Rectal smooth muscle tissue (tissue), 1 donor: Measurements from ENCODE around the gene NEMP2.

Source experiments
- H3K27ac ChIP-seq: one replicate; pipeline ENCODE4 v1.7.0; 2013; ENCODE audit warnings: low read depth, low read length, inconsistent platforms
- H3K27me3 ChIP-seq: one replicate; pipeline ENCODE4 v1.7.0; 2013; ENCODE audit warnings: low read length; ENCODE audit not compliant: control insufficient read depth, insufficient read depth
- H3K36me3 ChIP-seq: one replicate; pipeline ENCODE4 v1.7.0; 2013; ENCODE audit warnings: low read length; ENCODE audit not compliant: control insufficient read depth, insufficient read depth
- H3K4me1 ChIP-seq: one replicate; pipeline ENCODE4 v1.7.0; 2013; ENCODE audit warnings: low read length; ENCODE audit not compliant: control insufficient read depth, insufficient read depth
- H3K4me3 ChIP-seq: one replicate; pipeline ENCODE4 v1.7.0; 2013; ENCODE audit warnings: low read length
- H3K9ac ChIP-seq: one replicate; pipeline ENCODE4 v1.7.0; 2013; ENCODE audit warnings: low read length

The NEMP2 gene

DNA sequence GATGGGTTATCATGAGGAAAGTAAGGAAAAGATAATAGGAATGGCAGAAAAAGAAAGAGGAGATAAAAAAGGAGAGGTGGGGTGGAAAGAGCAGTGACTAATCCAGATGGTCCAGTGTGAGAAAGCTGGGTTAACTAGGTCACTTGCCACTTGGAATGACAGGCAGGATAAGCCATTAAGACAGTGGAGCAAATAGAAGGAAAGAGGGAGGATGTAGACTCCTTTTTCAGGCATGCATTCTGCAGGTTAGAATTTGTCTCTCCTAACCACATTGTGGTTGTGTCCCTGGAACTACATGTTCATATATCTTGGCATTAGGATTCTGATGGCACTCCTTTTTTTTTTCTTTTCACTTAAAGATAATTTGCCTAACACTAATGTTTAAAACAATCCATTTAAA is 13.4 kb upstream of the NEMP2 start:
- H3K27me3 ChIP-seq: no peaks in the 10 kb centered on the region
- no peak overlapping the region for H3K27ac ChIP-seq

DNA sequence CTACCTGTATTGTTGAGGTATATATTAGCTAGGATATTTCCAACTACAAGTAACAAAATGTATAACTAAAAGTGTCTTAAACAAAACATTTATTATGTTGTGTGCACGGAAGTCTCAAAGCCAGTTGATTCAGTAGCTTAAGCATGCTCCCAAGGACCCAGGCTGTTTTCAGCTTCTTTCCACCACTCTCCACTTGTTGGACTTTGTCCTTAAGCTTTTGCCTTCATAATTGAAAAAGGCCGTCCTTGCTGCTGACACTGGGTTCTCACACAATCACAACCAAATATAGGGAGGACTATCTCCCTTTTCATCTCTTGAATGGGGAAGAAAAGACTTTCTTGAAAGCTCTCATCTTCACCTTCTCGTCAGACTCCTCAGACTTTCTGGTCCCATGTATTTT is 12.2 kb upstream of the NEMP2 start:
- H3K9ac ChIP-seq: no peak overlapping the region
- H3K27ac ChIP-seq: no peak overlapping the region
- H3K4me1 ChIP-seq: peaks cover 2% of the 10 kb centered on the region
- H3K4me3 ChIP-seq: no peak overlapping the region
- no peaks in the 10 kb centered on the region for H3K27me3 ChIP-seq
- H3K36me3 ChIP-seq: no peaks in the 10 kb centered on the region

More for the DNA sequence above, 13.4 kb upstream of the NEMP2 start:
- H3K4me1 ChIP-seq: peaks cover 2% of the 10 kb centered on the region
- H3K4me3 ChIP-seq: no peak overlapping the region
- H3K36me3 ChIP-seq: no peaks in the 10 kb centered on the region
- H3K9ac ChIP-seq: no peak overlapping the region

DNA sequence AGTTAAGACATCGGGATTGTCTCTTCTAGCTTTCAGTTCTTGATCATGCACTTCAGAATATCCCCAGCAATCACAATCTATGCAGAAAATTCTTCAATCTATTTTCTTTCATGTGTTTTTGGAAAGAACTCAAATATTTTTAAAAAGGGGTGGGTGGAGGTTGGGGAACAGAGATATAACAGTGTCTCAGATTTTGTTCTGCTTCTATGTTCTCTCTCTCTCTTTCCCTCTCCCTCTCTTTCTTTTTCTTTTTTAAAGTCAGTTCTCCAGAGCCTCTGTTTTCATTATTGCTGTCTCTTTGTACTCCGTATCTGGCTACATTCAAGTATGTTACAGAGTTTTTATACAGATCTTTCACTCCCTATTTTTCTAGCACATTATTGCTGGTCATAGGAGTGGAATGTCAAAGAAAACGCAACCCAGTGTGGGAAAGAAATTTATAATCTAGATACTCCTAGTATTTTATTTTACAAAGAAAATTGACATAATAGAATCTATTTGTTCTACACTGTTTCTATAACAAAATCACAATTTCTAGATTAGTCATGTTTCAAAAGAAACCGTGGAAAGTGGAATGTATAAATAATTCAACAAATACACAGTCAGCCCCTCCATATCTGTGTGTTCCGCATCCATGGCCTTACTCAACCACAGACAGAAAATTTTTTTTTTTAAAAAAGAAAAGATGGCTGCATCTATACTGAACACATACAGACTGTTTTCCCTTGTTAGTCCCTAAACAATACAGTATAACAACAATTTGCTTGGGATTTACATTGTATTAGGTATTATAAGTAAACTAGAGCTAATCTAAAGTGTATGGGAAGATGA is 11.2 kb upstream of the NEMP2 start:
- peaks cover 2% of the 10 kb centered on the region for H3K4me1 ChIP-seq
- peak overlapping the region; percentile 22 for H3K27ac ChIP-seq
- H3K36me3 ChIP-seq: no peaks in the 10 kb centered on the region
- H3K27me3 ChIP-seq: no peaks in the 10 kb centered on the region
- no peak overlapping the region for H3K9ac ChIP-seq
- peak overlapping the region; percentile 30 for H3K4me3 ChIP-seq

DNA sequence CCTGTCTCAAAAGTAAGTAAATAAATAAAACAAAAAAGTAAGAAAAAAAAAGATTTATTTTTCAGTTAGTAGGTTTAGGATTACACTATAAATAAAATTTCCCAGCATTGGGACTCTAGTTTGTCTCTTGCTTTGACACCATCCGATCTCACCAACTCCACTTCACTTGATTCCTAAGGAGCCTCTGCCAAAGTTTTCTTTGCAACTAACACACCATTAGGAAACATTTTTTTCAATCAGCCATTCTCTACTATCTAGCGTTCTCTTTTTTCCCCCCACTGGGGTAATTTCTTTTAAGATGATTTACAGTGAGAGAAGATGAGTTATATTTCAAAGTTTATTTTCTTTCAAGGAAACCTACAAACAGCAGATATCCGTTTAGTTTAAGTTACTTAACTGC is 10.6 kb upstream of the NEMP2 start:
- peak overlapping the region; percentile 22 for H3K27ac ChIP-seq
- no peaks in the 10 kb centered on the region for H3K27me3 ChIP-seq
- peaks cover 2% of the 10 kb centered on the region for H3K4me1 ChIP-seq
- H3K4me3 ChIP-seq: peak overlapping the region; percentile 30
- no peaks in the 10 kb centered on the region for H3K36me3 ChIP-seq
- H3K9ac ChIP-seq: no peak overlapping the region

DNA sequence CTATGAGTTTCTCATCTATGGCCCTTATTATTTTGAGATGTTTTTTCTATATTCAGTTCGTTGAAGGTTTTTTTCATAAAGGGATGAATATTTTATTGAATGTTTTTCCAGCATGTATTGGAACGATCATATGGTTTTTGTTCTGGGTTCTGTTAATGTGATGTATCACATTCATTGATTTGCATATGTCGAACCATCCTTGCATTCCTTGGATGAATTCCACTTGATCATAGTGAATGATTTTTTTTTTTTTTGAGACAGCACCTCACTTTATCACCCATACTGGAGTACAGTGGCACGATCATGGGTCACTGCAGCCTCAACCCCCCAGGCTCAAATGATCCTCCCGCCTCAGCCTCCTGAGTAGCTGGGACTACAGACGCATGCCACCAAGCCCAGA is 5.5 kb upstream of the NEMP2 start:
- Histone ChIP-seq H3K36me3 (no peaks in the 10 kb centered on the region), H3K9ac (no peak overlapping the region), H3K4me3 (no peak overlapping the region), H3K4me1 (peaks cover 5% of the 10 kb centered on the region), H3K27me3 (no peaks in the 10 kb centered on the region), H3K27ac (no peak overlapping the region)

DNA sequence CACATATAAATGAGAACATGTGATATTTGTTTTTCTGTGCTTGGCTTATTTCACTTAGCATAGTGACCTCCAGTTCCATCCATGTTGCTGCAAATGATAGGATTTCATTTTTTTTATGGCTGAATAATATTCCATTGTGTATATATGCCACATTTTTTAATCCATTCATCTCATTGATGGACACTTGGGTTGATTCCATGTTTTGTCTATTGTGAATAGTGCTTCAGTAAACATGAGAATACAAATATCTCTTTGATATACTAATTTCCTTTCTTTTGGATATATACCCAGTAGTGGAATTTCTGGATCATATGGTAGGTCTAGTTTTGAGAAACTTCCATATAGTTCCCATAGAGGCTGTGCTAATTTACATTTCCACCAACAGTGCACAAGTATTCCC is 3.7 kb upstream of the NEMP2 start:
- Histone ChIP-seq H3K4me1 (peaks cover 11% of the 10 kb centered on the region), H3K4me3 (no peak overlapping the region), H3K36me3 (no peaks in the 10 kb centered on the region), H3K27ac (no peak overlapping the region), H3K9ac (no peak overlapping the region), H3K27me3 (no peaks in the 10 kb centered on the region)

DNA sequence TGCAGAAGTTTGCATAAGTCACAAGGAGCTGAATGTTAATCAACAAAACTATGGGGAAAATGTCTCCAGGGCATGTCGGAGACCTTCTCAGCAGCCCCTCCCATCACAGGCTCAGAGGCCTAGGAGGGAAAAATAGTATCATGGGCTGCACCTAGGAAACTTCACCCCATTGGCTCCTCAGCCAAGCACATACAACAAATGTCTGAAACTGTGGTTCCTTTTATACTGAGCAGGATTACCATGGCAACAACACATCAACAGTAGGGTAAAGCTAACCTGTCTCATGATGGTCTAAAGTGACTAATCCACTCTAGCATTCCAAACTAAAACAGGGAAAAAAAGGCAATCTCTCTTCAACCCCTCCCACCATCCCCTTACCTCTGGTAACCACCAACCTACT is 3.2 kb upstream of the NEMP2 start:
- no peak overlapping the region for H3K27ac ChIP-seq
- H3K9ac ChIP-seq: no peak overlapping the region
- H3K4me3 ChIP-seq: no peak overlapping the region
- no peaks in the 10 kb centered on the region for H3K27me3 ChIP-seq
- no peaks in the 10 kb centered on the region for H3K36me3 ChIP-seq
- H3K4me1 ChIP-seq: peaks cover 12% of the 10 kb centered on the region

DNA sequence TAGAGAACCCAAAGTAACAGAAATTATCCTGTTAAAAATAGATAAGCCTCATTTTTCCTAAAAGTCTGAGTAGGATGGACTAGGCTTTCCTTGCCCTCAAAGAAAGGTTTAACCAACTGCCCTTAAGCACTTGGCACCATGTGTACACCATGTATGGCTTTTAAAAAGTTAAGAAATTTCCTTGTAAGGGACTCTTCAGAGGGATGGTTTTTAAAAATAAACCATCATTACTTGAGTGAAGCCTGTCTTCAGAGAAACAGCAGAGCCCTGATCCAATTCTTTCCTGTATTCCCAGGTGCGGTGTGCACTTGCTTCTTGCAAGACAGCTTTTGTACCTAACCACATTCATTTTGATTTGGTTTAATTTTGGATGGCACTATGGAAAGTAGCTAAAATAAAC is 1.1 kb upstream of the NEMP2 start:
- peak overlapping the region; percentile 92 for H3K4me3 ChIP-seq
- H3K4me1 ChIP-seq: peaks cover 12% of the 10 kb centered on the region
- no peaks in the 10 kb centered on the region for H3K27me3 ChIP-seq
- no peak overlapping the region for H3K9ac ChIP-seq
- no peaks in the 10 kb centered on the region for H3K36me3 ChIP-seq
- H3K27ac ChIP-seq: peak overlapping the region; percentile 99

DNA sequence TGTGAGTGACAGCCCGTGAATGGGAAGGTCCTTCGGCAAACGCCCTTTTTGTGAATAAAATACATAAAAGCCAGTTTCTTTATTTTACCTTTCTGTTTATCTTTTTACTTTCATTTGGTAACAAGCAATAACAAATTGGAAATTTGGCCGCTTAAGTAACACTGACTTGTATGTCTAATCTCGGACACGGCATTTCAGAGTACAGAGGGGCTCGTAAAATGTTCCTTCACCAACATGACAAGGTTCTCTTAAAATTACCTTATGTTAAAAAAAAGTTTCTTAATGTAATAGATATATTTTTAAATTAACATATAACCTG is 558 bp upstream of the NEMP2 start:
- peak overlapping the region; percentile 92 for H3K4me3 ChIP-seq
- H3K27me3 ChIP-seq: no peaks in the 10 kb centered on the region
- H3K27ac ChIP-seq: peak overlapping the region; percentile 99
- H3K9ac ChIP-seq: peak overlapping the region; percentile 85
- no peaks in the 10 kb centered on the region for H3K36me3 ChIP-seq
- H3K4me1 ChIP-seq: peaks cover 12% of the 10 kb centered on the region

DNA sequence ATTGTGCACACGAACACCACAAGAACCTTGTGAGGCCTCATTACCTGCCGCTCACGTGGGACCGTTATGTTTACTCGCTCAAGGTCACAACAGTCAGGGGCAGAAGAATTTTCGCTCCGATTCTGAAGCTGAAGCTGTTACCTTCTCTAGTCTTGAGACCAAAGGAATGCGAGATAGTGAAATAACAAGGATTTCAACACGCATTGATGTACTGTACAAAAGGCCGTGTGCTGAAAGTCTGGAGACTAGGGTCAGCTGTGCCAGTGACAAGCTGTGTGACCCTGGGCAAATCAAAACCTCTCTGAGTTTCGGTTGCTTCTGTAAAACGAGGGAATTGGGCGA is 583 bp downstream of the NEMP2 start:
- Histone ChIP-seq H3K4me3 (peak overlapping the region; percentile 92), H3K4me1 (peaks cover 12% of the 10 kb centered on the region), H3K27me3 (no peaks in the 10 kb centered on the region), H3K36me3 (no peaks in the 10 kb centered on the region), H3K27ac (peak overlapping the region; percentile 99), H3K9ac (peak overlapping the region; percentile 88)

DNA sequence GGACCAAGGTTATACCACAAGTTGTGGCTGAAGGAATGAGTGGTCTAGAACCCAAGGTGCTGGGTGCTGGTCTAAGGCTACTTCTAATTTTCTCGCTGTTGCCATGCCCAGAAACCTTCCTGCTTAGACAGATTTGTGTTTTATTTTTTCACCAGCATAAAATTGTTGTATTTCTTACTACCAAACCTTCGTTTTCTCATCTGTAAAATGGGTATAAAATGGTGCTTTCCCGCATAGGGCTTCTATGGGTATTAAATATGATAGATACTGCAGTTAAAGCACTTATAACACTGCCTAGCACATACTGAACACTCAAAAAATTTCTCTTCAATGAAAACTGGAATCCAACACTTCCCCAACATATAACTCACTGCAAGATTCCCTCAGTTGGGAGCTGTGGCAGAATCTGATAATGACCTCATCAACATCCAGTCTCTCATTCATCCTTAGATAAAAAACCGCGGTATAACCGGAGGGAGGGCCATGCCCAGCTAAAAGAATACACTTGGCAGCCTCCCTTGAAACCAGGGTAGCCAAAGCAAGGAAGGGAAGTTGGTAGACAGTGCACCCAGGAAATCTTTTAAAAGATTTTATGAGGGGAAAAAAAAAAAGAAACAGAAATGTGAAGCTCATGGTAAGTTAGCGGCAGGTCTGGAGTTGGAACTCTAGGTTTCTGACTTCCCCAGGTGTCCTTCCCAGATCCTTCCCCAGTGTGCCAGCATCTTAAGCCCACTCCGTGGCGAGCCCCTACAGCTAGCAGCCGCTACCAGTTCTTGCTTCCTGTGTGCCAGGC is 1.2 kb downstream of the NEMP2 start:
- H3K9ac ChIP-seq: peak overlapping the region; percentile 88
- peak overlapping the region; percentile 92 for H3K4me3 ChIP-seq
- H3K4me1 ChIP-seq: peaks cover 12% of the 10 kb centered on the region
- H3K27ac ChIP-seq: peak overlapping the region; percentile 99
- no peaks in the 10 kb centered on the region for H3K27me3 ChIP-seq
- H3K36me3 ChIP-seq: no peaks in the 10 kb centered on the region

DNA sequence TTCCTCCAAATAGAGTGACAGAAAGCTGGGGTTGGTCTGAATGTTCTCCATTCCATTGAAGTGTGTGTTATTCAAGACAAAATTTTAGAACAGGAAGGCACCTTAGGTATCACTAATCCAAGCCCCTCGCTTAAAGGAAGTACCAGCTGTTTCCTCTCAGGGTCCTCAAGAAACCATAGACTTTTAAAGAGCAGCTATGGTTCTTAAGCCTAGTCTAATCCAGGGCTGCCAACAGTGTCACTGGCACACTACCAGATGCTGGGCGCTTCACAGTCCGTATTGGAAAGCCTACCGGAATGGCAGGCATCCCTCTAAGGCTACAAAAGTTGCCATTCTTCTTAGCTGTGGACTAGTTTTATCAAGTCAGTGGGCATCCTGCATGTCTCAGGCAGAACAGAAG is 1.9 kb downstream of the NEMP2 start:
- H3K4me1 ChIP-seq: peaks cover 12% of the 10 kb centered on the region
- H3K36me3 ChIP-seq: no peaks in the 10 kb centered on the region
- no peak overlapping the region for H3K9ac ChIP-seq
- no peak overlapping the region for H3K27ac ChIP-seq
- H3K27me3 ChIP-seq: no peaks in the 10 kb centered on the region
- no peak overlapping the region for H3K4me3 ChIP-seq
